8988T (cell line): ENCODE data around the gene FOXO3.

ENCODE experiments used
- DNase-seq: peaks from one replicate; pipeline ENCODE4 v3.0.0; 2011

Gene FOXO3

DNA sequence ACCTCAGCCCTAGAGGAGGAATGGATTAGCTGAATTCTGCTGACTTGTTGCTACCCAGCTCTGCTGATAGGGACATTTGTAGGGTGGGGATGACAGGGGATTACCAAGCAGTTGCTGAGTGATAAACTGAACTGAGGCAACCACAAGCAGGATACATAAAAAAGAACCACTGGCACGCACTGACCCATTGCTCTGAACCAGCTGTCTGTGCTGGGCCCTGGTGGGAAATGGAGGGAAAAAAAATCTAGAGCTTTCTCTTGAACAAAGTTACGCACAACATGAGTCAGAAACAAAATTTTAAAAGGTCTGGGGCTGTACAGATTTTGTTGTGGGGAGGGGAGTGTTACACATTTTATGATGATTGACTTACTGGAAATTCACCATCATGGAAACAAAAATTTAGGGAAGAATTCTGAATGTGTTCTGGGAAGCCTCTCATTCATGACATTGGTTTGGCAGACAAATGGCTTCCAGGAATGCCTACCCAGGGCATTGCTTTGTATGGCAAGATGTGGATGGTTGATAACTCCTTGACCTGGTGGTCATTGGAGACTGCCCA, 37.7 kb downstream of the FOXO3 start:
- no peak for DNase-seq

DNA sequence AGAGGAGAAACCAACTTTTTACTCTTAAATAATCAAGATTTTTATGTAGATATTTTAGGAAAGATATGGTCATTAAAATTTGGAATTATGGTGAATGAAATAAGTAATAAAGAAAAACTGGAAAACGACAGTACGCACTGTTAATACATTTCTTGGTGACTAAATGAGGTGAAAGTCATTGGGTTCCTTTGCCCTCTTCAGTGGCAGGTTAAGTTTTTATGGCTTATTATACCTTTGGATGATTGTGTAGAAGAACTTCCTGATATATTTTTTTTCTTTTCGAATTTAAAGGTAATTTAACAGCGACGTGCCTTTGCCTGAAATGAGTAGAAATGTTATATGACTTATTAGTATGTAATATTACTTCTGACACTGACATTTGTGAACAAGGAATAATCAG, 43.4 kb downstream of the FOXO3 start:
- DNase-seq = no peak

DNA sequence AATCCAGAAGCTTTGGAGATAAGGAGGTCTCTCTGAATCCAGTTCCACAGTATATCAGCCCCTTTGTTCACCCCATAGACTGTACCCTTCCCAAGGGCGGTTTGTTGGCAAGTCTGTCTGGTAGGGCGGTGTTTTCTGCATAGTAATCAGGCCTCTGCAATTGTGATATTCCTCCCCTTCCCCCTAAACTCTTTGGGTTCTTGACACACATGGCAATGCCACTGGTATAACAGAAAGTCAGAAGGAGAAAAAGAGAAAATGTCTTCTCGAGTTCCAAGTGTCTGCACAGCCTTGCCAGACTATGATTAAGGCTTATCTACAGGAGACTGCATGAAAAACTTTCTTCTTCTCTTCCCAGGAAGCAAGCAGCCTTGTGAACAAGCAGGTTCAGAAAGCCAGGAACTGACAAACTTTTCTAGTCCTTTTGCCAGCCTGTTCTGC, 45.6 kb downstream of the FOXO3 start:
- DNase-seq = no peak

DNA sequence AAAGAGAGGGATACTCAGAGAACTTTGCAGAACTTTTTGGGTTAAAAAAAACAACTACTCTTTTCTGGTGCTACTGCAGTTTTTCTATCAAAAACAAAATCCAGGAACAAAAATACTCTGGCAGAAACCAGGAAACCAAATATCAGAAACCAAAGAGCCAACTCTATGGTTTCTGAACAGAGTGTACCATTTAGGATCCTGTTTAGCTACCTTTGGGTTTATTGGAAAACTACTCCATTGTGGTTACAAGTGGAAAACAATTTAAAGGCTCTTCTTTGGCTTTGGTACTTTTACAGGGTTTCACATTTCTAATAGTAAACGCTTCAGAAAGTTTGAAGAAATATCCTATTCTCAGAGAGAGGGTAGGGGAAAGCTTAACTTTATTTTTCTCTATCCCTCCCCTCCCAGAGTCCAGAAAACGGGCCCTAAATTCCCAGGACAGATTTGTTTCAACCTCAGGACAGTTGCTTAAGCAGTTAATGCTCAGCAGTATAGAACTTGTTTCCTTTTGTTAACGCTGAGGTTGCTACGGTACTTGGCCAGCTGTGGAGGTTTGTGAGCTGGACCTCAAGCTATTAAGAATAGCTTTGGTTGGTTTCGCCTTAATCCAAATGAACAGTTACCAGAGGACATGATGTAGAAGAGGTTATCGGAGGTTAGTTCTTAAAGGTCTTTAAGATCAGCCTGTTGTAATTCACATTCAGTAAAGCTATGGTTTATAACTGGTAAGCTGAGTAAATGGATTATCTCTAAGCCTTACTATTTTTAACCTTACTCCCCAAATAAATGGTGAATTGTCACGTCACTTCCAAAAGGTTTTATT, 47.9 kb downstream of the FOXO3 start:
- DNase-seq = no peak

DNA sequence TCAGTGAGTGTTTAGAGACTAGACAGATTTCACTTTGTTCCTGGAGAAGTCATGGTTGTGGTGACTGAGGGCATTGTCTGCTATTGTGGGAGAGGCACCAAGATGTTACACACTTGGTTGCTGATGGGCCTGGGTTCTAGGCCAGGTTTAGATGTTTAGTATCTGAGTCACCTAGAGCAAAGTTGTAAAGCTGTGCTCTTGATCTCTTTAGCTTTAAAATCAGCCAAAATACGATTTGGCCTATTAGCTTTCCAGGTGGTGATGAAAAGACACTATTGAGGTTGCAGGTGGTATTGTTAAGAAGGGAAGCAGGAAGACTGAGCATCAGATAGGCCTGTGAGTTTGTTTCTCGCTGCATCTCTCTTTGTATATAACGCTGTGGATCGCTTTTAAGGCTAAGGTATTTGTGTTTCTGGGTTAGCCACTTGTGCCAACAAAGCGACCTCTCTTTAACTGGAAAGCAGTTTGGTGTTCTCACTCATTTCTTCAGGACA, 48.6 kb downstream of the FOXO3 start:
- no peak for DNase-seq

DNA sequence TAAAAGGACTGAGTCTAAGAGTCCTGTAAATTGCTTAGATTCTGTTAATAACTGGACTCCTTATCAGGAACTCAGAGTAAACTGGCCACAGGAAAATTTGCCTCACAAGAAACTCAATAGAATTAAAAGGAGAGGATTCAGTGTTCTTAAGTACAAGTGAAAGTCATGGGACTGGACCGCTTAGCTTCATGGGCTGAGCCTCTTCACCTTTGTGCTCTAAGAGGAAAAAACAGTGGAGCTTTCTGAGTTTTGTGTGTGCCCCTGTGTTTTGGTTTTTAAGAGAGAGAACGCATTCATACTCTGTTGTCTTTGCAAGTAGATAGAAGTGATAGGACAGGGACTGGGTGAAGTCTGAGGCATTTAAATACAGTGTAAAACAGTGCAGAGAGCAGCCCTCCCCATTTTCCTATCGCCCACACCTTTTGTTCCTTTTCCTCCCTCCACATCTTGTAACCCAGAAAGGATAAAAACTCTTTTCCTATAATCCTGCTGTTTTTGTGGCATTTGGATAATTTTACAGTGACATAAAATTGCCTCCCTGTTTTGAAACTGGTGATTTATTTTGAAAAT, 49.6 kb downstream of the FOXO3 start:
- no peak for DNase-seq

DNA sequence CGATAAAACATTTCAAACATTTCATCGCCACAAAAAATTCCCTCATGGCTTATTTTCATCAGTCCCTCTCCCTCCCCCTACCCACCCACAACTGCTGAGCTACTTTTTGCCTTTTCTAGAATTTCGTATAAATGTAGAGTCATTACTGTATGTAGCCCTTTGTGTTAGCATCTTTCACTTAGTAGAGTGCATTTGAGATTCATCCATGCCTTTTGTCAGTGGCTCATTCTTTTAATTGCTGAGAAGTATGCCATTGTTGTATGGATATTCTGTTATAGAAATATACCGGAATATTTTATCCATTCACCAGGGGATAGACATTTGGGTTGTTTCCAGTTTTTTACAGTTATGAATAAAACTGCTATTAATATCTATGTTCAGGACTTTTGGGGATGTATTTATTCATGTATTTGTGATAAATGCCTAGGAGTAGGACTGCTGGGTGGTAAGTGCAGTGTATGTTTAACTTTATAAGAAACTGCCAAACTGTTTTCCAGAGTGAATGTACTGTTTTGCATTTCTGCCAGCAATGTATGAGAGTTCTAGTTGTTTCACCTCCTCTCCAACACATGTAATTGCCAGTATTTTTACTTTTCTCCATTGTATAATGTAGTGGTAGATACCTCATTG, 50.4 kb downstream of the FOXO3 start:
- DNase-seq = no peak

DNA sequence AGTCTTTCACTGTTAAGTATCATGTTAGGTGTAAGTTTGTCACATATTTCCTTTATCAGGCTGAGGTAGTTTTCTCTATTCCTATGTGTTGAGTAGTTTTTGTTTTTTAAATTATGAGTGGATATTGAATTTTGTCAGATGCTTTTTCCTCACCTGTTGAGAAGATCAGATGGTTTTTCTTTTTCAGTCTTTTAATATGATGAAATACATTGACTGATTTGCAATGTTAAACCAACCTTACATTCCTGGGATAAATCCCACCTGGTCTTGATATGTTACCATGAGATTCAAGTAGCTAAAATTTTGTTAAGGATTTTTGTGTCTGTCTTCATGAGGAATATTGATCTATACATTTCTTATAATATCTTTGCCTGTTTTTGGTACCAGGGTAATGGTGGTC, 52.1 kb downstream of the FOXO3 start:
- no peak for DNase-seq

DNA sequence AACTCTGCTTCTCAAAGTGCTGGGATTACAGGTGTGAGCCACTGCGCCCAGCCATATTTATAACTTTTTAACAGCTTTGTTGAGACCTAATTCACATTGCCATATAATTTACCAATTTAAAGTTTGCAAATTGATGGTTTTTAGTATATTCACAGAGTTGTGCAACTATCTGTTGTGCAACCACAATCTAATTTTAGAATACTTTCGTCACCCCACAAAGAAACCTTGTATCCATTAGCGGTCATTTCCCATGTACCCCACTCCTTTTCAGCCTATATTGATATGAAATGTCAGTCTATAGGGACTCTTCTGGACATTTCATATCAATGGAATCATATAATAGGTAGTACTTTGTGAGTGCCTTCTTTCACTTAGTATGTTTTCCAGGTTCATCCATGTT, 55.8 kb downstream of the FOXO3 start:
- no peak for DNase-seq

DNA sequence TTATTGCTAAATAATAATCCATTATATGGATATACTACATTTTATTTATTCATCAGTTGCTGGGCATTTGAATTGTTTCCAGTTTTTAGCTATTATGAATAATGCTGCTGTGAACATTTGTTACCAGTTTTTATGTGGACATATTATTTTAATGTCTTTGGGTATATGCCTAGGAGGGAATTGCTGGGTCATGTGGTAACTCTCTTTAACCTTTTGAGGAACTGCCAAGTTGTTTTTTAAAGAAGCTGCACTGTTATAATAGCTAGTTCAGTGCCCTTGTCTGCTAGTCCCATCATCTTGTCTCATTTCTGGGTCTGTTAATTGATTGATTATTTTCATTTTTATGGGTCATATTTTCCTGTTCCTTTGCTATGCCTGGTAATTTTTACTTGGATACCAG, 56.3 kb downstream of the FOXO3 start:
- no peak for DNase-seq

DNA sequence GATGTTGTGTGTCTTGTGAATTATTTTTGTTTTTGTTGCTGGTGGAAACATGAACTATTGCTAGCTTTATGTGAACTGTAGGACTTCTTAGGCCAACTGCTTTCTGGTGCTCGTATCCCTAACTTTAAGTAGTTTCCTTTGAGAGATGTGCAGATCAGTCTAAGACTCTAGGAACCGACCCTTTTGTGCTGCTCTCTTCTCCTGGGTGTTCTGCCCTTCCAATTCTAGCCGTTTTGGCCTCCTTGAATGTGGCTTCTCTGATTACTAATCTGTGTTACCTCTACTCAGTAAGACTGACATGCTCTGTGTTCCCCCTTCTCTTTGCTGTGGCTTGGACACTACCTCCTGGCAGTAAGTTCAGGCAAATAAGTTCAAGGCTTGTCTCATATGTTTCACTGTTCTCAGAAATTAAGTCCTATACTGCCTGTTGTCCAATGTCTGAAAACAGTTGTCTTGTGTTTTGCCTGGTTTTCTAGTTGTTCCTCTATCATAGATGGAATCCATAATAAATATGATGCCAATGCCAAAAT, 58.0 kb downstream of the FOXO3 start:
- no peak for DNase-seq

DNA sequence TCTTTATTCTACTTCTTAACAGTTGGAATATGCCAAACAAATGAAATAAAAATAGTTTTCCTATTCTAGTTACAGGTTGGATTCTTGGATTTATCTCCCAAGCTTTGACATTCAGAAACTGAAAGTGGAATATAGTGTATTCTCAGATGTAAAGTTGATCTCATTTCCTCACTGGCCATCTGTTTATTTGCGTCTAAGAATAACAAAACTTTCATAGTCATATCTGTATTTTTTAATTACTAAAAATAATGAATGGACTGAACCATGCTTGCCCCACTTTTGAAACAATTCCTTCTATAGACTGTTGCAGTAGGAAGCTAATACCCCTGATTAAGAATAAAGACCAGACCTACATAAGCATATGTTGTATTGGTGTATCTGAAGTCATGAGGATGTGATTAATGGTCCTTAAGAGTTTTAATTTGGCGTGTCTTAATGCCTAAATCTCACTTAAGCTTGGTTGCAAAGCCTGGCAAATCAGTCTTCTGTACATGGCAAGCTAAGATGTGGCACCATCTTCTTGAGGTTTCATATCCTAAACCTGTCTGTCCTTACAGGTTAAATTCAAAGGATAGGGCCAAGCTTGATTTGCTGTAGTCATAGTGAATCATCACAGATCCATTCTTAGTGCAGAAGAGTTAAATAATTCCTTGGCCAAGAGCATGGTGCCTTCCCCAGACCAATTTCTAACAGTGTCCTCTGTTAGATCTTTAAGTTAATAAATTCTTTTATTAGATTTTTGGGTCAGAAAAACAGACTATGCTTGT, 58.9 kb downstream of the FOXO3 start:
- DNase-seq = no peak

DNA sequence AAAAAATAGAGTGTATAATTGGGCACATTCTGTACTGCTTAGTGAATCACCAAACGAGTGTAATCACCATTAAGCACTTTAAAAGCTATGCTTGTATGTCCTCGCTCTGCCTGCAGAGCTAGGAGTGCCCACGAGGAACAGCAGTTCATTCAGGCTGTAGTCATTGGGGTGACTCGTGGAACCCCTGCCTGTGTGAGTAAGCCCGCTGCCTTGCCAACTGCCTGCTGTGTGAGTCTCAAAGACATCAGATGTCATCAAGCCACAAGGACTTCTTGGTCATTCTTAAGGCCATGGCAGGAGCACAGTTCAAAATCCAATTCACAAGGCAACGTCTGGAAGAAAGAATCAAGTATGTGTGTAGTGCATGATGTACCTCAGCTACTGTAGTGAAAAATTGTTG, 60.4 kb downstream of the FOXO3 start:
- DNase-seq = no peak

DNA sequence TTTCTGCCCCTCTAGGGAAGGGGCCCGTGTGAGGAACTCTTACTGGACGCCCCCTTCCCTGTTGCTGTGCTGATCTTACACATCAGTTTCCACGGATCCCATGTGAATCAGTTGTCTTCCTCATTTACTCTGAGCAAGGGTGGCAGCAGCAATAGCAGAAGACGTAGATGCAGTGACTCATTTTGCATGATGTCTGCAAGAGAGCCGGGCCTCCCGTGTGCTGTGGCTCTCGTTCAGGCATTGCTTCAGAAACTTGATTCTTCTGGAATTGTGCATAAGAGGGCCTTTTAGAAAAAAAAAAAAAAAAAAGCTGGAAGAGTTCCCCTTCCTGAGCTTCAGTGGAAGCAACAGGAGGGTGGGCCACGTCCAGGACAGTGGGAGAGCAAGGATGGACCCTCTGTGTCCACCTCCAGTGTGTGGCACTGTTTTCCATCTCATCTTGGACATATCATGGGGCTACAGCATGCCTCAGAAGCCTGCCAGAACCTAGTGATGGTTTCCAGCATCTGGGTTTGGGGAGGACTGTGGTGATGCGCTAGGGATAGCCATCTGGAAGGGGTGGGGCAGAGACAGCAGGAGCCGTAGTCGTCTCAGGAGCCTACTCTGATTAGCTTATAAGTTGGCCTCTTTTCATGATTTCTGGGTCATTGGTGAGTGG, 62.1 kb downstream of the FOXO3 start:
- no peak for DNase-seq

DNA sequence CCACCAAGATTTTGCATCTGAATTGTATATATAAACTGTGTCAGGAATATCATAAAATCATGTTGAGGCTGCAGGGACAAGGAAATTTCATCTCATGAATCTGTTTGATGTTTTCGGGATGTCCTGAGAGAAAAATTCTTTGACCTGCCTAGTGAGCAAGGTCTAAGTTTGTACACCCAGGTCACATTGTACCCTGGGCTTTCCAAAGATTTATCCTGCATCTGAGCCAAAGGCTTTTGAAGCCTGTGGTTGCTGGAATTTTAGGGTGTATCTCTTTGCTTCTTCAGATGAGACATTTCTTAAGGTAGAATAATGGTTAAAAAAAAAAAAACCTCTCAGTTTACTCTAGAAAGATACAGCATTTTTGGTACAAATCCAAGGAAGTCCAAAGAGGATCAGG, 63.3 kb downstream of the FOXO3 start:
- DNase-seq = no peak

DNA sequence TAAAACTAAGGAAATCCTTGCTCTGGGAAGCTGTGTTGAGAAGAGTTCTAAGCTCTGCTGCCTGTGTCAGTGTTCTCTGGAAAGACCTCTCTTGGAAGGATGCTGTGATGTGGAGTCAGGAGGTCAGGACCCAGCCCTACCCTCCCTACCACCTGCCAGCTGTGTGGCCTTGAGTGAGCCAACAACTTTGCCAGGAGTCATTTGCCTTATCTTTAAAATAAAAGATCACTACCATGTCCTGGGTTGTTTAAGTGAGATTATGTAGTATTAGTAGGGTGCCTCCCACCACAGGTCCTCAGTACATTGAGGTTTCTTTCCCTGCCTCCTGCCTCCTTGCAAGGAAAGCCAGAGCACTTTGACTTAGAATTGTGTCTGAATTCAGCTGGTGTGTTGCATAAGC, 64.9 kb downstream of the FOXO3 start:
- no peak for DNase-seq

DNA sequence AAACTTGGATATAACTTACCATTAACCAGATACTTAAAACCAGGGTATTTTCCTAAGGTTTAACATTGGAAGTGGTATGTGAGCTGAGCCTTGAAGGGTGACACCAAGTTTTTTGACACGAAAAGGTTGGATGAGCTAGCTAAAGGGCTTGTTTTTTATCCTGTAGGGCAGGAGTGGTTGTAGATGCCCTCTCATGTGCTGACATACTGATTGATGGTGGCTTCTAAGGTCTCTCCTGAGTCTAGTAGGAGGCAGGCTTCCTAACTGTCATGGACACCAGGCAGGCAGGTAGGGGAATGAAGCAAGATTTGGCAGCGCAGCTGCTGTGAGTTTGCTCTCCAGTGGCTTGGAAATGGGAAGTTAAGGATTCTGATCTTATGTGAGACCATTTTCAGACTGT, 66.1 kb downstream of the FOXO3 start:
- DNase-seq = no peak

DNA sequence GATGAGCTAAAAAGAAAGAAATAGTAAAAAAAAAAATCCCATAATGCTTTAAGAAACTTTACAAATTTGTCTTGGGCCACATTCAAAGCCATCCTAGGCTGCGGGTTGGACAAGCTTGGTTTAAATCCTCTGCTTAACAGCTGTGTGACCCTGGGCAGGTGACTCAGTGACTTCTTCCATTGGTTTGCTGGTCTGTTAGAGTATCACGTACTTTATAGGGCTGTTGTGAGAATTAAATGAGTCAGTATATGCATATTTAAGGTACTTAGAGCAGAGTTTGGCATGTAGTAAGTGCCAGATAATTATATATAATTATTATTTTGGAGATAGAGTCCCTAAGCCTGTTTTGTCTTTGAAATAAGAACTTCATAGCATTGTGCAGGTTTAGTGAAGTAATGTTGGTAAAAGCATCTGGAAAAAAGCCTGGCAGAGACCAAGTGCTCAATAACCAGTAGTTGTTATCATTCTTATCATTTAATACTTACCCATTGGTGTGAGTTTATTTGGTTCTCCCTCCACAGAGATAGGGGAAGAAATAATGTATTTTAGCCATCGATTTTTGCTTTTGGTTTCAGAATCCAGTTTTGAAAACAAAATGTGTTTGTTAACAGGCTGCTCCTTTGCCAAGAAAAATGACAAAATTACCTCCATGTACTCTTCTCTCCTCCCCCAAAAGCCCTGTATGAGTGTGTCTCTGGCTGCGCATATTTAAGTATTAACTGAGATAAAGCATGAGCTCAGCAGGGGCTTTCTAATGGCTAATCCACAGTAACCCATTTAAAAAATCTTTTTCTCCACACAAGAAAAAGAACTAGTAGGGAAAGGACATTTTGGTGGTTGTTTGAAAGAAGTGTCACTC, 67.2 kb downstream of the FOXO3 start:
- DNase-seq = no peak

DNA sequence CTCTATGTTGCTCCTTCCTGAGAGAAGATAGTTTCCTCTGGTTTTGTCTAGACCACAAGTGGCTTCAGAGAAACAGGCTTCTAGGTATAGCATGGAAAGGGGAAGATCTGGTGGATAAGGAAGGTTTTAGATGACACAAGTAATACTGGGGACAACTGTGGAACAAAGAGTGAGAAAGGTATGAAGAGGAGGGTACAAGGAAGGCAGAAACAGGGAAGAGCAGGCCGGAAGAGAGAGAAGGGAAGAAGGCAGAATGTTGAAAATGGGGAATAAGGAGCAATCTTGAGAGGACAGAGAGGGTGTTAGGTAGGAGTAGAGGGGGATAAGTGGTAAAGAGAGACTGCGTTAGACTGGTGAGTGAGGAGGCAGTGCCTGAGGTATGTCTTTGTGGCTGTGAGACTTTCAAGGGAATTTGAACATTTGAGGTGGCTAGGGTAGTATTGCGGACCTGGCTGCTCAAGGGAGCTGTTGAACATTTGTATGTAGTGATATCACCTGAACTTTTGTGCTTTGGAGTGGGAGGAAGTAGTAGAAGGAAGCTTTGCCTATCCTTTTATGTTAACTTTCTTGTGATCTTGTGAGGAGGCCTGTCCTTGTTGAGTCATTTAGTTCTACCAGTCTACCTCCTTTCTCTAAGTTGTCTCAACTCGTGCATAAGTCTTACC, 69.5 kb downstream of the FOXO3 start:
- no peak for DNase-seq

DNA sequence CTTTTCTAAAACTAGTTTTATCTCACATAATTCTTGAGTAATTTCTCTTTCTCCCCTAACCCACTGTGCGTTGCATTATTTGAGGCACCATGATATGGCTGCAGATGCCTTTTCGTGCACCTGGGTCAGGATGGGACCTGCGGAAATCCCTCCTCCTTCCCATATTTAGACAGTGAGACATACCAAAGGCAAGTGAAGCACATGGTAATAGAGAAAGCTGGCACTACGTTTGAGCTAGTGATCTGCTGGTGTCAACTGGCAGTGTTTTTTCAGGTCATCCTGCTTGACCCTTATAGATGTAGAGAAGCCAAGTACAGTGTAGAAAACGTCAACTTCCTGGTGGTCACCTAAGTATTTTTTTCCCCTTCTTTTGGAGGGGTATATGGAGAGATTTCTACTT, 71.7 kb downstream of the FOXO3 start:
- no peak for DNase-seq

DNA sequence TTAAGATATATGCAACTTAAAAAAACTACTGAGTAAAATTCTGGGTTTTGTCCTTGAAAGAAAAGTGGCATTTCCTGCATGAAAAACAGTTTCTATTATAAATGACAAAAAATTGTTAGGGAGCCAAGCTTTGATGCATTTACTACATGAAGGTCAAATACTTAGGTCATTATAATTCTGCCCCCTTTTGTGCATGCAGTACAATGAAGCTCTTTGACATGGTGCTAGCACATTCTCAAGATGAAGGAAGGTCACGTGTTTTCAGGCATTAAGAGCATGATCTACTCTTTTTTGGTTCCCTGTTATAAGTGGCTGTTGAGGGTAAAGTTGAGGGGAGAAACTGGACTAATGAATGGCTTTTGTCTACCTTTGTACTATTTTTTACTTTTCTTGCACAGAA, 72.7 kb downstream of the FOXO3 start:
- DNase-seq = no peak
